ENCODE measurements around the gene INF2. TPM values are rescaled to one million over a fixed set of nuclear protein-coding genes. Genes with fewer than 3 reads are reported as not detected.

INF2 gene
- total RNA-seq, 4 donors from 2014 or later, result 36.7 to 43.6 (median 37.8) TPM

DNA sequence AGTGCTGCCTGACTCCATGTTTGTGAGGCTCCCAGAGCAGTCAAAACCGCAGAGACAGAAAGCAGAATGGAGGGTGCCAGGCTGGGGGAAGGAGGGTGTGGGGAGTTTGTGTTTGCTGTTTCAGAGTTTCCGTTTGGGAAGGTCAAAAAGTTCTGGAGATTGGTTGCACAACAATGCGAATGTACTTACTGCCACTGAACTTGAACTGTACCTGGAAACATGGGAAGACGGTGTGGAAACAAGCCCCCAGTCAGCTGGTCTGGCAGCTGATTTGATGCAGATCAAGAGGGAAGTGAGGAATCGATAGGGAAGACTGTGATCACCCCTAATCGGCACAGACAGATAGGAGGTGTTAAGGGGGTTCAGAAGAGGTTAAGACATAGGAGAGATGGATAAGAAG, 35.3 kb upstream of the INF2 start:
- TF ChIP-seq, protein P1, sequence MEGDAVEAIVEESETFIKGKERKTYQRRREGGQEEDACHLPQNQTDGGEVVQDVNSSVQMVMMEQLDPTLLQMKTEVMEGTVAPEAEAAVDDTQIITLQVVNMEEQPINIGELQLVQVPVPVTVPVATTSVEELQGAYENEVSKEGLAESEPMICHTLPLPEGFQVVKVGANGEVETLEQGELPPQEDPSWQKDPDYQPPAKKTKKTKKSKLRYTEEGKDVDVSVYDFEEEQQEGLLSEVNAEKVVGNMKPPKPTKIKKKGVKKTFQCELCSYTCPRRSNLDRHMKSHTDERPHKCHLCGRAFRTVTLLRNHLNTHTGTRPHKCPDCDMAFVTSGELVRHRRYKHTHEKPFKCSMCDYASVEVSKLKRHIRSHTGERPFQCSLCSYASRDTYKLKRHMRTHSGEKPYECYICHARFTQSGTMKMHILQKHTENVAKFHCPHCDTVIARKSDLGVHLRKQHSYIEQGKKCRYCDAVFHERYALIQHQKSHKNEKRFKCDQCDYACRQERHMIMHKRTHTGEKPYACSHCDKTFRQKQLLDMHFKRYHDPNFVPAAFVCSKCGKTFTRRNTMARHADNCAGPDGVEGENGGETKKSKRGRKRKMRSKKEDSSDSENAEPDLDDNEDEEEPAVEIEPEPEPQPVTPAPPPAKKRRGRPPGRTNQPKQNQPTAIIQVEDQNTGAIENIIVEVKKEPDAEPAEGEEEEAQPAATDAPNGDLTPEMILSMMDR (IDR thresholded peaks at IDR 0.05), result no peak
- no peak for TF ChIP-seq POLR2A (IDR thresholded peaks at IDR 0.05)
- peaks cover 0 to 24% (median 0%) of the 10 kb centered on the region in 4 donors for H3K27me3 ChIP-seq
- intact Hi-C loops (cut with DNase I), result no loop called here
- H3K27ac ChIP-seq, result no peak overlapping the region
- H3K36me3 ChIP-seq, result no peaks in the 10 kb centered on the region
- no peak for DNase-seq
- peaks cover 9 to 12% (median 9%) of the 10 kb centered on the region in 3 donors for H3K4me1 ChIP-seq
- 79 to 89% methylated on average over 6 of the region's 6 CpGs for WGBS, 2 donors
- no peak overlapping the region for H3K4me3 ChIP-seq
- H3K9me3 ChIP-seq, result no peaks in the 10 kb centered on the region

DNA sequence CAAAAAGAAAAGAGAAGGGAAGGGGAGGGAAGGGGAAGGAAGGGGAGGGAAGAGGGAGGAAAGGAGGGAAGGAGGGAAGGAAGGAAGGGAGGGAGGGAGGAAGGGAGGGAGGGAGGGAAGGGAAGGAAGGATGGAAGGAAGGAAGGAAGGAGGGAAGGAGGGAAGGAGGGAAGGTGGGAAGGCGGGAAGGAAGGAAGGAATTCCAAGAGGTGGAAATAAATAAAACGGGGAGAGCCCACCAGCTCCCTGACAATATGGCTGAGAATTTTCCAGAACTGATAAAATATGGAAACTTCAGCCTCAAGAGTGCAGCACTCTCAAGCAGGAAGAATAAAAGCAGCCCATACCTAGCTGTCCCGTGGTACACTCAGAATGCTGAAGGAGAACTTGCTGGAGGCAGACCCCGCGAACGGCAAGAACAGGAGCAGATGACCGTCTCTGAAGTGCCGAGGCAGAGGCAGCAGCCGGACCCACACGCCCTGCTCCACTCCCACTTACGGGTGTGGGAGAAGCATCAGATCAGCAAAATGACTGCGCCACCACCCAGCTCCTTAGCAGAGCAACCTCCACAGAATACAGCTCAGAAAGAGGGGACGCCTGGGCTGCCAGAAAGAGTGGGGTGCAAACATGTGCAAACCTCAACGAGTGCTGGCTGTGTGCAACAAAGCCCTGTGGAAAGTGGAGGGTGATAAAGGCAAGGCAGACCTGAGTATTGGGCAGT, 34.1 kb upstream of the INF2 start:
- no peak for DNase-seq
- Histone ChIP-seq H3K27me3 (peaks cover 0 to 27% (median 0%) of the 10 kb centered on the region in 4 donors), H3K4me3 (no peak overlapping the region), H3K4me1 (peaks cover 4 to 12% (median 8%) of the 10 kb centered on the region in 3 donors), H3K36me3 (no peaks in the 10 kb centered on the region), H3K27ac (no peak overlapping the region), H3K9me3 (no peaks in the 10 kb centered on the region)
- no peak for TF ChIP-seq POLR2A (IDR thresholded peaks at IDR 0.05)
- TF ChIP-seq, protein P1 (IDR thresholded peaks at IDR 0.05), result no peak
- 81 to 87% methylated on average over 14 of the region's 14 CpGs for WGBS, 2 donors
- intact Hi-C loops (cut with DNase I), result loop anchor here (5.0 kb wide), 1 partner anchor 47 kb away; no protein-coding TSS in a partner anchor

DNA sequence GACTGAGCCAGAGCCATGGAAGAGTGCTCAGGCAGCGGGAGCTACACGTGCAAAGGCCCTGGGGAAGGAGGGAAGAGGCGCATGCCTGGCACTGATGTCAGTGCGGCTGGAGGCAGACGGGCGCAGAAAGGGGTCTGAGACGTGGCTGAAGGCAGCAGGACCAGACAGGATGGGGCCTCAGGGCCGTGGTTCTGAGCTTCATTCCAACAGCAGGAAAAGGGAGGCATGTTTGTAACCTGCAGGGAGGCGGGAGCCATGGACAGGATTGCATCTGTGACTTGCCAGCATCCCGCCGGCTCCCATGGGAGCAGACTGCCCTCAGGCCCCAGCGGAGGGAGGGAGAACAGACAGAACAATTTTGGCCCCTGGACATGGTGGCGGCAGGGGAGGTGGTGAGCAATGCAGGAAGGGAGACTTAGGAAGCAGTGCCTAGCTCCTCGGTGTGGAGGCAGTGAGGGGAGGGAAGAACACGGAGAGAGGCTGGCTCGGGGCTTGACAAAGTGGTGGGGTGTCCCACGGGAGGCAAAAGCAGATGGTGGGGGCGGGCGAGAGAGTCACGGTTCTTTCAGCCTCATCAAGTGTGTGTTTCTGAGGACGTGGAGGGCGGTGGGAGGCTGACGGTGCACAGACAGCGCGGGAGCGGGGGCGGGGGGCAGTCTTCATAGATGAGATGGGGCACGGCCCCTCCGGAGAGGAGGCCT, 33.3 kb upstream of the INF2 start:
- no peak for DNase-seq
- no peak for TF ChIP-seq POLR2A (IDR thresholded peaks at IDR 0.05)
- TF ChIP-seq, protein P1 (IDR thresholded peaks at IDR 0.05), result no peak
- WGBS, 2 donors, result 61 to 62% methylated on average over 22 to 29 of the region's 29 CpGs
- Histone ChIP-seq H3K9me3 (peaks cover 0 to 1% (median 0%) of the 10 kb centered on the region in 3 donors), H3K36me3 (no peaks in the 10 kb centered on the region), H3K27ac (no peak overlapping the region), H3K4me1 (peaks cover 0 to 8% (median 4%) of the 10 kb centered on the region in 3 donors), H3K27me3 (peaks cover 0 to 35% (median 0%) of the 10 kb centered on the region in 4 donors), H3K4me3 (no peak overlapping the region)
- intact Hi-C loops (cut with DNase I), result loop anchor here (5.0 kb wide), 1 partner anchor 46 kb away; no protein-coding TSS in a partner anchor

DNA sequence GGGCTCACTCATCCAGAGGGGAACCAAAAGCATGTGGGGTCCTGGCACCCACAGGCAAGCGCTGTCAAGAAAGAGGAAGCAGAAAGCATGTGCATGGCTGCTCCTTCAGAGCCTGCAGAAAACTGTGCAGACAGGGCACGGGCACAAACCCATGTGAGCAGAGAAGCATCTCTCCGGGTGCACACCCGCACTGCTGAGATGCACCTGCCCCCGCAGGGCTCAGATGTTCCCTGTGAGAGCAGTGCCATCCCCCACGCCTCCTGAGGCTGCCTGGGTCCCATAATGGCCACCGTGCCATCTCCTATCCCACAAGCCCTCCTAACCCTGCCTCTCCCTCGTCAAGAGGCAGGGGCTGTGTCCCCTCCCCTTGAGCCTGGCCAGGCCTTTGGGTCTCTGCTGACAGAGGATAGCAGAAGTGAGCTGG, 32.3 kb upstream of the INF2 start:
- intact Hi-C loops (cut with DNase I), result loop anchor here (5.0 kb wide), 1 partner anchor 45 kb away; no protein-coding TSS in a partner anchor
- 58 to 66% methylated on average over 5 to 6 of the region's 8 CpGs for WGBS, 2 donors
- no peak for TF ChIP-seq POLR2A (IDR thresholded peaks at IDR 0.05)
- TF ChIP-seq, protein P1 (IDR thresholded peaks at IDR 0.05), result no peak

More for the DNA sequence above, 32.3 kb upstream of the INF2 start:
- Histone ChIP-seq H3K36me3 (no peaks in the 10 kb centered on the region), H3K4me1 (peaks cover 0 to 8% (median 4%) of the 10 kb centered on the region in 3 donors), H3K27ac (no peak overlapping the region), H3K9me3 (peaks cover 0 to 4% (median 0%) of the 10 kb centered on the region in 3 donors), H3K27me3 (peaks cover 0 to 40% (median 0%) of the 10 kb centered on the region in 4 donors), H3K4me3 (no peak overlapping the region)
- no peak for DNase-seq

All from esophagus squamous epithelium (tissue), 5 donors.